Upper lobe of right lung (tissue), 1 donor: Measurements from ENCODE around the gene NPAT. TPM values are rescaled to one million over a fixed set of nuclear protein-coding genes. Genes with fewer than 3 reads are reported as not detected.
"Not testable (repeated sequence)": the region's sequence is repeated elsewhere in the genome, so short reads cannot be mapped to it uniquely, and the experiment has no call there.

Experiments
- ATAC-seq: fragments of 200-7000 bp; cut with Tn5 transposase; one replicate; pipeline ENCODE4 v1.9.1; 2020; ENCODE audit warnings: mild to moderate bottlenecking, moderate library complexity
- DNase-seq: peaks from one replicate; pipeline ENCODE4 v3.0.0-alpha.2; 2020
- H3K27ac ChIP-seq: fragments of 200-600 bp; one replicate; pipeline ENCODE4 v1.8.0; 2022
- H3K27me3 ChIP-seq: fragments of 200-600 bp; one replicate; pipeline ENCODE4 v1.8.0; 2022; ENCODE audit warnings: mild to moderate bottlenecking
- H3K36me3 ChIP-seq: fragments of 200-600 bp; one replicate; pipeline ENCODE4 v1.8.0; 2022
- H3K4me1 ChIP-seq: fragments of 200-600 bp; one replicate; pipeline ENCODE4 v1.8.0; 2022
- H3K4me3 ChIP-seq: fragments of 200-600 bp; one replicate; pipeline ENCODE4 v1.8.0; 2022; ENCODE audit warnings: mild to moderate bottlenecking
- H3K9me3 ChIP-seq: fragments of 200-600 bp; one replicate; pipeline ENCODE4 v1.8.0; 2022
- intact Hi-C: fragments of 100-400 bp; cut with DNase I; formaldehyde crosslinking; loops from one replicate; pipeline ENCODE4 v1.11.0; 2022
- total RNA-seq: library from RNA; stranded (reverse); fragmentation: NEBNext Ultra II Directional; extraction: Animal tissue kit (Norgen Biotek cat#: 25700); gene quantifications from one replicate; pipeline ENCODE4 v1.2.1, GENCODE V29; 2021
- TF ChIP-seq, protein P1 (sequence below): fragments of 200-600 bp; IDR thresholded peaks from one replicate; pipeline ENCODE4 v1.8.0; 2022; ENCODE audit warnings: antibody characterized with exemption
- donor health status: DM: no; HTN: yes; CAD: no; lungs with severe emphysema.

Gene NPAT
- total RNA-seq, 1 donor from 2014 or later = 15.0 TPM

DNA sequence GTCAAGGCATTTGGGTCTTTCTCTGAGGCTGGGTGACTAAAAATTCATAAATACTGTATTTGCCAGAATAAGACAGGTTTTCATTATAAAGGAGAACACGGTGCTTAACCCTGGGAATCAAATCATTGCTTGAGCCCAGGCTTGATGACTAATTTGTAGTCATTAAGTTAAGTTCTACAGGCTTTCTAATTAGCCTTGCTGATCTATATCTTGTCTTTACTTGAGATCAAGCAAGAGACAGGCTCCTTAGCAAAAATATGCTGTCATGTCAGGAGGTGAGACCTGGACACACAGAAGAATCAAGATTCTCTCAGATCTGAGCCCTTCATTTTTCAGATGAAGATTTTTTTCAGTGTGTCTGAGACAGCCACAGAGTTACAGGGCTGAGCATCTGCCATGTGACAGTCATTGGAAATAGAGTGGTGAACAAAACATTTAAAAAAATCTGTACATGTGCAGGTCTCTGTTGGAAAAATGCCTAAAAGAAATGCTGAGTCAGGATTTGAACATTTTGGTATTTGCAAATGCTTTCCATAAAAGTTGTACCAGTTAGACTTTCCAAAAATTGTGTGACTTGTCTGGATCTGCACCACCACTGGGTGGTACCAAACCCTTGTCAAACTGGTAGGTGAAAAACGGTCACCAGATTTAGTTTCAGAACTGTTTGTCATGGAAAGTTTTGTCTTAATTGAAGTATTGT is 86.4 kb downstream of the NPAT start:
- Histone ChIP-seq H3K27me3 (no peaks in the 10 kb centered on the region), H3K9me3 (no peaks in the 10 kb centered on the region), H3K4me3 (no peak overlapping the region), H3K36me3 (peaks cover 73% of the 10 kb centered on the region), H3K27ac (no peak overlapping the region), H3K4me1 (peaks cover 5% of the 10 kb centered on the region)
- intact Hi-C loops = no loop called here
- TF ChIP-seq, protein P1, sequence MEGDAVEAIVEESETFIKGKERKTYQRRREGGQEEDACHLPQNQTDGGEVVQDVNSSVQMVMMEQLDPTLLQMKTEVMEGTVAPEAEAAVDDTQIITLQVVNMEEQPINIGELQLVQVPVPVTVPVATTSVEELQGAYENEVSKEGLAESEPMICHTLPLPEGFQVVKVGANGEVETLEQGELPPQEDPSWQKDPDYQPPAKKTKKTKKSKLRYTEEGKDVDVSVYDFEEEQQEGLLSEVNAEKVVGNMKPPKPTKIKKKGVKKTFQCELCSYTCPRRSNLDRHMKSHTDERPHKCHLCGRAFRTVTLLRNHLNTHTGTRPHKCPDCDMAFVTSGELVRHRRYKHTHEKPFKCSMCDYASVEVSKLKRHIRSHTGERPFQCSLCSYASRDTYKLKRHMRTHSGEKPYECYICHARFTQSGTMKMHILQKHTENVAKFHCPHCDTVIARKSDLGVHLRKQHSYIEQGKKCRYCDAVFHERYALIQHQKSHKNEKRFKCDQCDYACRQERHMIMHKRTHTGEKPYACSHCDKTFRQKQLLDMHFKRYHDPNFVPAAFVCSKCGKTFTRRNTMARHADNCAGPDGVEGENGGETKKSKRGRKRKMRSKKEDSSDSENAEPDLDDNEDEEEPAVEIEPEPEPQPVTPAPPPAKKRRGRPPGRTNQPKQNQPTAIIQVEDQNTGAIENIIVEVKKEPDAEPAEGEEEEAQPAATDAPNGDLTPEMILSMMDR = no peak
- DNase-seq (no peak), ATAC-seq (no peak)

DNA sequence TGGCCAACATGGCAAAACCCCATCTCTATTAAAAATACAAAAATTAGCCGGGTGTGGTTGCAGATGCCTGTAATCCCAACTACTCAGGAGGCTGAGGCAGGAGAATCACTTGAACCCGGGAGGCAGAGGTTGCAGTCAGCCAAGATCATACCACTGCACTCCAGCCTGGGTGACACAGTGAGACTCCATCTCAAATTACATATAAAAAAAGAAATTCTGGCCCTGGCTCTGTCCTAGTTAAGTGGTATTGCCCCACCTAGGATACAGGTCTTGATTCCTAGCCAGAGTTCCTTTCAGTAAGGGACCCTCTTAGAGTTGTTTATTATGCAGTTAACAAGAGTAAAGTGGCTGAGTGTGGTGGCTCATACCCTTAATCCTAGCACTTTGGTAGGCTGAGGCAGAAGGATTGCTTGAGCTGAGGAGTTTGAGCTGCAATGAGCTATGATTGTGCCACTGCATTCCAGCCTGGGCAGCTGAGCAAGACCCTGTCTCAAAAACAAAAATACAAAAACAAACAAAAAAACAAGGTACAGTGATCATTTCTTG is 89.4 kb downstream of the NPAT start:
- H3K36me3 ChIP-seq = peaks cover 49% of the 10 kb centered on the region
- H3K27ac ChIP-seq, H3K4me3 ChIP-seq, intact Hi-C loops, H3K27me3 ChIP-seq, DNase-seq, H3K4me1 ChIP-seq, H3K9me3 ChIP-seq: not testable (repeated sequence)
- peak; percentile 22 for ATAC-seq

DNA sequence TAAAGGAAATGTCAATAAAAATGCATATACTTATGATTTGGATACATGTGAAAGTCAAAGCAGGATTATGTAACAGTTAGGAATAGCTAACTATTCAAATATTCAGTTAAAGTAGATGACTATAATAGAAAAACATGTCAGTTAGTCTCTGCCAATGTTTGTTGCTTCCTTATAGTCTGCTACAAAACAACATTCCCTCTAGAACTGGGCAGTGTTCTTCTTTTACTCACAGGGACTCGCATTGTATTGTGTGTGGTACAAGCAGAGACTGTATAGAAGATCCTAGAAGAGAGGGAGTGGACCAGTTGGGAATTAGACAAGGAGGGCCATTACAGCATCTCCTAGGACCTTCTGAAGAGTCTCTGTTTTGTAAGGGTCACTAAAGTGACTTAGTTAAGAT is 90.4 kb downstream of the NPAT start:
- H3K4me1 ChIP-seq = peaks cover 5% of the 10 kb centered on the region
- TF ChIP-seq, protein P1 = no peak
- ATAC-seq (no peak), DNase-seq (no peak)
- H3K9me3 ChIP-seq = no peaks in the 10 kb centered on the region
- no peaks in the 10 kb centered on the region for H3K27me3 ChIP-seq
- intact Hi-C loops = no loop called here
- peaks cover 46% of the 10 kb centered on the region for H3K36me3 ChIP-seq
- H3K27ac ChIP-seq = peak overlapping the region; percentile 4
- no peak overlapping the region for H3K4me3 ChIP-seq

DNA sequence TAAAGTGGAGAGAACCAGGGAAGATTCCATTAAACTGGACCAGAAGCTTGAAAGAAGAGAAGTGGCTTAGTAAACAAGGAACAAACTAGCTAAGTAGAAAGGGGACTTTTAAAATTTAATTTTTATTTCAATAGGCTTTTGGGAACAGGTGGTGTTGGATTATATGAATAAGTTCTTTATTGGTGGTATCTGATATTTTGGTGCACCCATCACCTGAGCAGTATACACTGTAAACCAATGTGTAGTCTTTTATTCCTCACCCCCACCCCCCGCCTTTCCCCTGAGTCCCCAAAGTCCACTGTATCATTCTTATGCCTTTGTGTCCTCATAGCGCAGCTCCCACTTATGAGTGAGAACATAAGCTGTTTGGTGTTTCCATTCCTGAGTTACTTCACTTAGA is 93.7 kb downstream of the NPAT start:
- H3K4me1 ChIP-seq = peaks cover 18% of the 10 kb centered on the region
- H3K36me3 ChIP-seq = peaks cover 25% of the 10 kb centered on the region
- H3K9me3 ChIP-seq = no peaks in the 10 kb centered on the region
- no peaks in the 10 kb centered on the region for H3K27me3 ChIP-seq
- ATAC-seq = no peak
- no peak overlapping the region for H3K4me3 ChIP-seq
- H3K27ac ChIP-seq = no peak overlapping the region
- TF ChIP-seq, protein P1 = no peak
- no peak for DNase-seq
- intact Hi-C loops = no loop called here

DNA sequence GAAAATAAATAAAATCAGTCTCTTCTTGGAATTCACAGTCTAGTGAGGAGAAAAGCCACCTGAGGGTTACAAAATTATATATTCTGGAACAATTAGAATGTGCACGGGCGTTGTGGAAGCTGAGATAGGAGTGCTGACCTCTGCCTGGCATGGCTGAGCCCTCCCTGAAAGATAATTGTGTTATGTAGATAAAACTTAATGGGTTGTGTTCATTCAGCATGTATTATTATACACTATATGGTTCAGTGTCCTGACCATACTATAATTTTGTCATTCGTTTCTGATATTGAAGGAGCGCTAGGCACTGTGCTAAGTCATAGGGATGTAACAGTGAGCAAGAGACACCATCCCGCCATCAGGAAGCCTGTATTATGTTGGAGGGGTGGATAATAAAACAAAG is 97.3 kb downstream of the NPAT start:
- DNase-seq = no peak
- intact Hi-C loops = no loop called here
- H3K4me3 ChIP-seq = no peak overlapping the region
- H3K36me3 ChIP-seq = no peaks in the 10 kb centered on the region
- peaks cover 31% of the 10 kb centered on the region for H3K4me1 ChIP-seq
- ATAC-seq = no peak
- no peaks in the 10 kb centered on the region for H3K9me3 ChIP-seq
- TF ChIP-seq, protein P1 = no peak
- H3K27me3 ChIP-seq = no peaks in the 10 kb centered on the region
- no peak overlapping the region for H3K27ac ChIP-seq

DNA sequence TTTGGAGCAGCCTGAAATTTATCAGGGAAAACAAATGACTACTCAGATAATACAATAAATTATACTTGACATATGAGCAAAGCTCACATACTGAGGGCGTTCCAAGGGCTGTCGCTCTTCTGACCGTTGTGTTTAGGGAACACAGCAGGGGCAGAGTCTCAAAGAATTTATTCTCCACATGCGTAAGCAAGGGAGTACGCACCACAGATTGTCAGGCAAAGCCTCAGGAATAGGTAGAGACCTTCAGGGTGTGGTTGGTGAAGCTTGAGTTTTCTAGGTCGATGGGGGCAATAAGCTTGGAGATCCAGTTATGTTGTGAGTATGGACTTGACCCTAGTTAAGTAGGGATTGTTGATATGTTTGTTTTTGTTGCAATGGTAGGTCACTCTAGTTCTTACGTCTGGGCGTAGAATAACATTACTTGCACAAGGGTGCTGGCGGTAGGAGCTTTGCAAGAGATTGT is 100.2 kb downstream of the NPAT start:
- Histone ChIP-seq H3K27ac (peak overlapping the region; percentile 90), H3K27me3 (no peaks in the 10 kb centered on the region), H3K4me1 (peaks cover 31% of the 10 kb centered on the region), H3K9me3 (no peaks in the 10 kb centered on the region), H3K36me3 (no peaks in the 10 kb centered on the region), H3K4me3 (peak overlapping the region; percentile 68)
- ATAC-seq = peak; percentile 5
- no peak for DNase-seq
- TF ChIP-seq, protein P1 = no peak
- intact Hi-C loops = no loop called here
